GM12891 (cell line): ENCODE measurements around the gene FGD5.

Source experiments
- POLR2A ChIP-seq: IDR thresholded peaks from 2 replicates; pipeline ENCODE4 v1.6.1; 2011; ENCODE audit warnings: low read depth, low read length, control low read depth
- POLR2AphosphoS5 ChIP-seq: IDR thresholded peaks from 2 replicates; pipeline ENCODE4 v1.6.1; 2011; ENCODE audit warnings: low read depth, low read length, control low read depth
- SPI1 ChIP-seq: IDR thresholded peaks from 2 replicates; pipeline ENCODE4 v1.6.1; 2011; ENCODE audit warnings: low read depth, low read length, control low read depth
- TAF1 ChIP-seq: IDR thresholded peaks from 2 replicates; pipeline ENCODE4 v1.6.1; 2011; ENCODE audit warnings: low read depth, low read length, control low read depth

DNA sequence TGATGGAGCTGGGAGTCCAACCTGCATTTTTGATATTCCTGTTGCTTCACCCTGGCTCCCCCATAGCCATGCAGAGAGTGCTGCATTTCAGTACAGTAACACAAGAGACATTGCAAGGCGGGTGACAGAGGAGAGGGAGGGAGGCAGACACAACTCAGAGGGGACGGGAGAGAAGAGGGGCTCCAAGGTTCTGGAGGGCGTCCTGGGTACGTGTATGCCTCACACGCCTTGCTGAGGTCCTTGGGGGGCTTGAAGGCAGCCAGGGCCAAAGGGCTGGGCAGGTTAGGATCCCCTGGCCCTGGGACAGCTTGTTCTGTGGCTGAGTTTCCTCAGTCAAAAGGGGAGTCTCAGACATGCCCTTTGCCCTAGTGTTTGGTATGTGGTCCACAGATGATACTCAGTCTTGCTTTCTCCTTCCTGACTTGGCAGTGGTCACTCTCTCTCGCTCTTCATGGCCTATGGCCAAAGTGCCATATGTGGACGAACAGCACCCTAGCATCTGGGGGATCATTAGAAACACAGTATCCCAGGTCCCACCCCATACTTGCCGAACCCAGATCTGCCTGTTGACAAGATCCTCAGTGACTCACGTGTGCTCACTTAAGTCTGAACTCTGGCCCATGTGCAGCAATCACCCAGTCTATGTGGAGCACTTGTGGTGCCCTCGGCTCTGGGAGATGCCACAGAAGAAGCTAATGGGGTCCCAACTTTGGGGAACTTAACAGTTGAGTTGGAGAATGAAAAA, 52.9 kb downstream of the FGD5 start:
- TF ChIP-seq POLR2A (no peak), TAF1 (no peak), POLR2AphosphoS5 (no peak), SPI1 (no peak)
